Heart left ventricle (tissue), 16 donors: Measurements from ENCODE around the gene GPR160. TPM values are rescaled to one million over a fixed set of nuclear protein-coding genes. Genes with fewer than 3 reads are reported as not detected.

ENCODE experiments used
- ATAC-seq, 4 donors: fragments of 200-7000 bp; cut with Tn5 transposase; one replicate each; pipeline ENCODE4 v1.9.1; 2020 to 2022; ENCODE audit warnings: moderate library complexity in 4 of 4, mild to moderate bottlenecking in 3 of 4, moderate number of reproducible peaks in 1 of 4
- DNase-seq, 5 donors: peaks; one replicate each; pipeline ENCODE4 v3.0.0-alpha.2; 2020
- H3K27ac ChIP-seq, 12 donors: fragments of 200-600 bp; sonication (generic) in 4 of 12; one replicate each; pipeline versions ENCODE4 v1.5.0 to v1.8.0; 2016 to 2022; ENCODE audit warnings: mild to moderate bottlenecking in 2 of 12
- H3K27me3 ChIP-seq, 9 donors: fragments of 200-600 bp; sonication (generic) in 2 of 9; one replicate each; pipeline versions ENCODE4 v1.5.1 to v1.8.0; 2016 to 2022; ENCODE audit warnings: mild to moderate bottlenecking in 3 of 9
- H3K36me3 ChIP-seq, 9 donors: fragments of 200-600 bp; sonication (generic) in 2 of 9; one replicate each; pipeline versions ENCODE4 v1.5.0 to v1.8.0; 2018 to 2022; ENCODE audit warnings: mild to moderate bottlenecking in 2 of 9
- H3K4me1 ChIP-seq, 12 donors: fragments of 200-600 bp; sonication (generic) in 4 of 12; one replicate each; pipeline versions ENCODE4 v1.5.0 to v1.8.0; 2016 to 2022; ENCODE audit warnings: mild to moderate bottlenecking in 3 of 12
- H3K4me3 ChIP-seq, 12 donors: fragments of 200-600 bp; sonication (generic) in 4 of 12; one replicate each; pipeline versions ENCODE4 v1.5.0 to v1.8.0; 2017 to 2022; ENCODE audit warnings: mild to moderate bottlenecking in 9 of 12, moderate library complexity in 4 of 12
- H3K9me3 ChIP-seq, 12 donors: fragments of 200-600 bp; sonication (generic) in 4 of 12; one replicate each; pipeline versions ENCODE4 v1.5.0 to v1.8.0; 2016 to 2022; ENCODE audit warnings: mild to moderate bottlenecking in 1 of 12
- POLR2A ChIP-seq, 2 donors: fragments of 450-650 bp; IDR thresholded peaks; one replicate each; pipeline ENCODE4 v1.6.1; 2017; ENCODE audit warnings: antibody characterized with exemption in 2 of 2, mild to moderate bottlenecking in 2 of 2, moderate library complexity in 2 of 2
- WGBS, 4 donors: extraction: QIAGEN DNeasy Blood & Tissue Kit in 2 of 4; methylation state at CpG; one replicate each; pipeline versions ENCODE4 v1.1.5 to v1.1.7; 2013 to 2018; 5-methylcytosine and 5-hydroxymethylcytosine counted together
- intact Hi-C, 10 donors: fragments of 100-400 bp; cut with DNase I; formaldehyde crosslinking; loops; one replicate each; pipeline versions ENCODE4 v1.11.1 to v1.14.2; 2022
- polyA plus RNA-seq, 2 donors: library from polyadenylated mRNA; stranded (reverse); fragments of 200-250 nt; gene quantifications; one replicate each; pipeline ENCODE4 v1.2.3, GENCODE V29; 2013
- total RNA-seq, 9 donors: library from RNA; depleted of rRNA in 2 of 9; stranded (reverse); fragments of >200 nt in 2 of 9; fragmentation: NEBNext Ultra II Directional in 3 of 9; extraction: Animal tissue kit (Norgen Biotek cat#: 25700) in 3 of 9; gene quantifications; one replicate each; pipeline versions ENCODE4 v1.1.0 to v1.2.4, GENCODE V29; 2016 to 2023
- TF ChIP-seq, protein P1 (sequence below), 12 donors: fragments of 200-600 bp; sonication (generic) in 4 of 12; IDR thresholded peaks; one replicate each; pipeline versions ENCODE4 v1.5.0 to v1.8.0; 2018 to 2022; ENCODE audit warnings: antibody characterized with exemption in 12 of 12, mild to moderate bottlenecking in 5 of 12
- donor health status: ischemic (EF 13 %, LVEDD 7.1; RV severe dilation, severe dysfunction).
- donor health status: healthy with polysubstance abuse.
- donor health status: DM: no; HTN: yes; CAD: no.
- donor health status: DM: no; HTN: no; CAD: no.
- donor health status: ischemic (EF 25% LVEDD 6.9; RV normal size, moderate dysfunction).
- donor health status: ischemic (EF 25% LVEDD 5.7; RV mildly dilated, moderate dysfunction).
- donor health status: healthy.
- donor health status: DM: yes; HTN: yes; CAD: no.
- donor health status: ischemic (EF 35%, LVEDD 5.7; RV mildly dilated, moderate dysfunction).
- donor health status: nonischemic (EF 11% LVEDD 7.7; RV severe dilation, severe dysfunction).
- donor health status: DM: yes; HTN: yes; CAD: no.
- donor health status: PGD.
- donor health status: ischemic (EF 29% LVEDD 5.4; RV normal size, mild dysfunction).
- donor health status: nonischemic (EF 23%, LVEDD 6.1; RV moderate dilation, normal function).

The GPR160 gene
- total and polyA plus RNA-seq, 11 donors: 0.28 to 2.6 (median 0.99) TPM

- intact Hi-C loops: loop anchor here in 1 of 10 donors (10.0 kb wide), 1 partner anchor 182 kb away; no protein-coding TSS in a partner anchor
- peak overlapping the region in 2 of 12 donors; percentile 32 to 42 for H3K27ac ChIP-seq
- peaks cover 0 to 36% (median 7%) of the 10 kb centered on the region in 12 donors for H3K4me1 ChIP-seq
- TF ChIP-seq POLR2A (IDR thresholded peaks at IDR 0.05): no peak
- TF ChIP-seq, protein P1, sequence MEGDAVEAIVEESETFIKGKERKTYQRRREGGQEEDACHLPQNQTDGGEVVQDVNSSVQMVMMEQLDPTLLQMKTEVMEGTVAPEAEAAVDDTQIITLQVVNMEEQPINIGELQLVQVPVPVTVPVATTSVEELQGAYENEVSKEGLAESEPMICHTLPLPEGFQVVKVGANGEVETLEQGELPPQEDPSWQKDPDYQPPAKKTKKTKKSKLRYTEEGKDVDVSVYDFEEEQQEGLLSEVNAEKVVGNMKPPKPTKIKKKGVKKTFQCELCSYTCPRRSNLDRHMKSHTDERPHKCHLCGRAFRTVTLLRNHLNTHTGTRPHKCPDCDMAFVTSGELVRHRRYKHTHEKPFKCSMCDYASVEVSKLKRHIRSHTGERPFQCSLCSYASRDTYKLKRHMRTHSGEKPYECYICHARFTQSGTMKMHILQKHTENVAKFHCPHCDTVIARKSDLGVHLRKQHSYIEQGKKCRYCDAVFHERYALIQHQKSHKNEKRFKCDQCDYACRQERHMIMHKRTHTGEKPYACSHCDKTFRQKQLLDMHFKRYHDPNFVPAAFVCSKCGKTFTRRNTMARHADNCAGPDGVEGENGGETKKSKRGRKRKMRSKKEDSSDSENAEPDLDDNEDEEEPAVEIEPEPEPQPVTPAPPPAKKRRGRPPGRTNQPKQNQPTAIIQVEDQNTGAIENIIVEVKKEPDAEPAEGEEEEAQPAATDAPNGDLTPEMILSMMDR (IDR thresholded peaks at IDR 0.05): no peak
- H3K27me3 ChIP-seq: no peaks in the 10 kb centered on the region
- ATAC-seq (no peak), DNase-seq (no peak)
- peaks cover 0 to 95% (median 87%) of the 10 kb centered on the region in 9 donors for H3K36me3 ChIP-seq
- no peaks in the 10 kb centered on the region for H3K9me3 ChIP-seq
- 73 to 80% (median 80%) methylated on average over 5 of the region's 5 CpGs for WGBS, 4 donors
- no peak overlapping the region for H3K4me3 ChIP-seq
These were observed 45.0 kb upstream of the GPR160 start for GRCh38 chr3:169992781-169993180.

- Histone ChIP-seq H3K4me1 (peaks cover 0 to 36% (median 7%) of the 10 kb centered on the region in 12 donors), H3K27me3 (no peaks in the 10 kb centered on the region), H3K9me3 (no peaks in the 10 kb centered on the region), H3K27ac (no peak overlapping the region), H3K4me3 (no peak overlapping the region), H3K36me3 (peaks cover 0 to 85% (median 77%) of the 10 kb centered on the region in 9 donors)
- no peak for DNase-seq
- TF ChIP-seq, protein P1 (IDR thresholded peaks at IDR 0.05): no peak
- TF ChIP-seq POLR2A (IDR thresholded peaks at IDR 0.05): no peak
- WGBS, 4 donors: 90 to 92% (median 91%) methylated on average over 3 of the region's 3 CpGs
- no peak for ATAC-seq
- intact Hi-C loops: loop anchor here in 1 of 10 donors (10.0 kb wide), 1 partner anchor 181 kb away; no protein-coding TSS in a partner anchor
These were observed 44.0 kb upstream of the GPR160 start for GRCh38 chr3:169993761-169994160.

DNA sequence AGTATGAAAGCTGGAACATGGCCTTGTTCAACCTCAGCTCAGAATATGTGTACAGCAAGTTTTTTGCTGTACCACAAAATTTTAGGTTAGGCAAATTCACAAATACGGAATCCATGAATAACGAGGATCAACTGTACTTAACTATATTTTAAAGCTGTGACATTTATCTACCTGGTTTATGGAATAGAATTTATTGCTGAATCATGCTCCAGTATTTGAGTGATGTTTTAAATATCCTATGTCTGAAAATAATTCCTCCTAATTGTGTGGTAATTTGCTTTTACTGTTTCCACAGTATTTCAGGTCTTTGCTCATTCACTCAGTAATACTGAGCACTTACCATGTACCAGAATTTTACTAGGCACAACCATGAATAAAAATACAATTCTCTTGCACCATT lies 41.7 kb upstream of the GPR160 start:
- Histone ChIP-seq H3K4me3 (no peak overlapping the region), H3K36me3 (peaks cover 0 to 63% (median 54%) of the 10 kb centered on the region in 9 donors), H3K4me1 (peaks cover 0 to 36% (median 9%) of the 10 kb centered on the region in 12 donors), H3K27ac (no peak overlapping the region), H3K27me3 (no peaks in the 10 kb centered on the region), H3K9me3 (no peaks in the 10 kb centered on the region)
- intact Hi-C loops: loop anchor here in 1 of 10 donors (10.0 kb wide), 1 partner anchor 179 kb away; no protein-coding TSS in a partner anchor
- no peak for TF ChIP-seq POLR2A (IDR thresholded peaks at IDR 0.05)
- TF ChIP-seq, protein P1 (IDR thresholded peaks at IDR 0.05): no peak
- DNase-seq (no peak), ATAC-seq (no peak)
- 96 to 99% (median 97%) methylated on average over 2 of the region's 2 CpGs for WGBS, 4 donors

DNA sequence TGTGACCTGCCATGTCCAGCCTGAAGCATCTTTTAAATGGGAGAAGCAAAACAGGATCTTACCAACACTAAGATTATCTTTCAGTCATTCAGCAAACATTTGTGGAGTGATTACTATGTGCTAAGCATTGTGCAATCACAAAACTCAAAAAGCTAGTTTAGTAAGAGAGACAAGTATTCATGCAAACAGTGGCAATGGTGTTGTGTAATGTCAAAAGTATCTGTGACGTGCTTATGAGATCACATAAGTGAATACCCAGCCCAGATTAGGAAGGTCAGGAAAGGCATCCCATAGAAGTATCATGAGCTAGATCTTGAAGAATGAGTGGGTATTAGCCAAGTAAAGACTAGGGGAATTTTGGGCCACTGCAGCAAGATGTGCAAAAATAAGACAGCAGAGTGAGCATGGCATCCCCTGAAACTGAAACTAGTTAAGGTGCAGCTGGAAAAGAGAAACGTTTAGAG lies 39.1 kb upstream of the GPR160 start:
- H3K27me3 ChIP-seq: no peaks in the 10 kb centered on the region
- TF ChIP-seq, protein P1 (IDR thresholded peaks at IDR 0.05): no peak
- no peak for TF ChIP-seq POLR2A (IDR thresholded peaks at IDR 0.05)
- no peak overlapping the region for H3K4me3 ChIP-seq
- peaks cover 0 to 29% (median 10%) of the 10 kb centered on the region in 12 donors for H3K4me1 ChIP-seq
- no peaks in the 10 kb centered on the region for H3K9me3 ChIP-seq
- peak in 1 of 4 donors; percentile 14 for ATAC-seq
- no peak overlapping the region for H3K27ac ChIP-seq
- H3K36me3 ChIP-seq: peaks cover 0 to 38% (median 29%) of the 10 kb centered on the region in 9 donors
- 52 to 67% (median 61%) methylated on average over 2 of the region's 2 CpGs for WGBS, 4 donors
- DNase-seq: no peak
- intact Hi-C loops: loop anchor here in 1 of 10 donors (10.0 kb wide), 1 partner anchor 176 kb away; no protein-coding TSS in a partner anchor
